Lower lobe of right lung (tissue), 2 donors: ENCODE results near the gene STK24. TPM values are rescaled to one million over a fixed set of nuclear protein-coding genes. Genes with fewer than 3 reads are reported as not detected.

Experiments used
- ATAC-seq, 2 donors: fragments of 200-7000 bp; cut with Tn5 transposase; one replicate each; pipeline ENCODE4 v1.9.1; 2020 to 2022; ENCODE audit warnings: mild to moderate bottlenecking in 2 of 2, moderate library complexity in 2 of 2
- DNase-seq: peaks from one replicate; pipeline ENCODE4 v3.0.0-alpha.2; 2020
- H3K27ac ChIP-seq: fragments of 200-600 bp; one replicate; pipeline ENCODE4 v1.8.0; 2022
- H3K27me3 ChIP-seq: fragments of 200-600 bp; one replicate; pipeline ENCODE4 v1.8.0; 2022; ENCODE audit warnings: low read depth
- H3K36me3 ChIP-seq: fragments of 200-600 bp; one replicate; pipeline ENCODE4 v1.8.0; 2022; ENCODE audit warnings: mild to moderate bottlenecking
- H3K4me1 ChIP-seq: fragments of 200-600 bp; one replicate; pipeline ENCODE4 v1.8.0; 2022
- H3K4me3 ChIP-seq: fragments of 200-600 bp; one replicate; pipeline ENCODE4 v1.8.0; 2022; ENCODE audit warnings: mild to moderate bottlenecking
- H3K9me3 ChIP-seq: fragments of 200-600 bp; one replicate; pipeline ENCODE4 v1.8.0; 2022
- intact Hi-C: fragments of 100-400 bp; cut with DNase I; formaldehyde crosslinking; loops from one replicate; pipeline ENCODE4 v1.11.0; 2022
- total RNA-seq: library from RNA; stranded (reverse); fragmentation: NEBNext Ultra II Directional; extraction: Animal tissue kit (Norgen Biotek cat#: 25700); gene quantifications from one replicate; pipeline ENCODE4 v1.2.1, GENCODE V29; 2021
- TF ChIP-seq, protein P1 (sequence below): fragments of 200-600 bp; IDR thresholded peaks from one replicate; pipeline ENCODE4 v1.8.0; 2022; ENCODE audit warnings: antibody characterized with exemption, mild to moderate bottlenecking
- donor health status: DM: no; HTN: yes; CAD: no; lungs with severe emphysema.

The STK24 gene
- total RNA-seq, 1 donor from 2014 or later: 94.5 TPM

GRCh38 chr13:98511435-98511834 is 65.5 kb downstream of the STK24 start:
- intact Hi-C loops: no loop called here
- Histone ChIP-seq H3K4me1 (peaks cover 40% of the 10 kb centered on the region), H3K9me3 (no peaks in the 10 kb centered on the region), H3K4me3 (no peak overlapping the region), H3K27ac (no peak overlapping the region), H3K27me3 (no peaks in the 10 kb centered on the region), H3K36me3 (peaks cover 11% of the 10 kb centered on the region)
- TF ChIP-seq, protein P1, sequence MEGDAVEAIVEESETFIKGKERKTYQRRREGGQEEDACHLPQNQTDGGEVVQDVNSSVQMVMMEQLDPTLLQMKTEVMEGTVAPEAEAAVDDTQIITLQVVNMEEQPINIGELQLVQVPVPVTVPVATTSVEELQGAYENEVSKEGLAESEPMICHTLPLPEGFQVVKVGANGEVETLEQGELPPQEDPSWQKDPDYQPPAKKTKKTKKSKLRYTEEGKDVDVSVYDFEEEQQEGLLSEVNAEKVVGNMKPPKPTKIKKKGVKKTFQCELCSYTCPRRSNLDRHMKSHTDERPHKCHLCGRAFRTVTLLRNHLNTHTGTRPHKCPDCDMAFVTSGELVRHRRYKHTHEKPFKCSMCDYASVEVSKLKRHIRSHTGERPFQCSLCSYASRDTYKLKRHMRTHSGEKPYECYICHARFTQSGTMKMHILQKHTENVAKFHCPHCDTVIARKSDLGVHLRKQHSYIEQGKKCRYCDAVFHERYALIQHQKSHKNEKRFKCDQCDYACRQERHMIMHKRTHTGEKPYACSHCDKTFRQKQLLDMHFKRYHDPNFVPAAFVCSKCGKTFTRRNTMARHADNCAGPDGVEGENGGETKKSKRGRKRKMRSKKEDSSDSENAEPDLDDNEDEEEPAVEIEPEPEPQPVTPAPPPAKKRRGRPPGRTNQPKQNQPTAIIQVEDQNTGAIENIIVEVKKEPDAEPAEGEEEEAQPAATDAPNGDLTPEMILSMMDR: no peak
- no peak for ATAC-seq
- DNase-seq: no peak

GRCh38 chr13:98510156-98510509 is 66.8 kb downstream of the STK24 start:
- Histone ChIP-seq H3K4me3 (no peak overlapping the region), H3K27me3 (no peaks in the 10 kb centered on the region), H3K27ac (peak overlapping the region; percentile 71), H3K36me3 (peaks cover 9% of the 10 kb centered on the region), H3K4me1 (peaks cover 54% of the 10 kb centered on the region), H3K9me3 (no peaks in the 10 kb centered on the region)
- ATAC-seq: no peak
- TF ChIP-seq, protein P1: no peak
- intact Hi-C loops: no loop called here
- no peak for DNase-seq

- Histone ChIP-seq H3K27me3 (no peaks in the 10 kb centered on the region), H3K4me3 (no peak overlapping the region), H3K9me3 (no peaks in the 10 kb centered on the region), H3K4me1 (peaks cover 60% of the 10 kb centered on the region), H3K36me3 (peaks cover 9% of the 10 kb centered on the region), H3K27ac (peak overlapping the region; percentile 71)
- intact Hi-C loops: no loop called here
- TF ChIP-seq, protein P1: no peak
- peak; percentile 81 to 88 for ATAC-seq
- peak; percentile 74 for DNase-seq
Measured at GRCh38 chr13:98509271-98510155, 67.4 kb downstream of the STK24 start.

DNA sequence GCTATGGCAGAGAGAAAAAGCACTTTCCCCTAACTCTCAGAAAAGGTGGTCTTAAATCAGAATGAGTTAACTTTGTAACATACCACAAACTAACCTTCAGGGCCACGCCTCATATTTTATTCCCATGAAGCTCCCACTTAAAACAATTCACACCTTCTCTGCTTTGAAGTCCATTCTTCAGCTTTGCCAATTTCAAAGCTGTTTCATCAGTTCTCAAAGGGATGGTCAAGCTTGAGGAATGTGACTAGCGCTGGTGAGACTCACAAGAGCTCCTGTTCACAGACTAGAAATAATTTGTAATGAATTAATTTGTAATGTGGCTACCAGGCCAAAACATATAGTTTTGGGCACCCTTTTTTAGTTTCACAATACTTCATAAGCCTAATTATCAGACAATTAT is 68.2 kb downstream of the STK24 start:
- Histone ChIP-seq H3K4me3 (no peak overlapping the region), H3K36me3 (peaks cover 9% of the 10 kb centered on the region), H3K4me1 (peaks cover 68% of the 10 kb centered on the region), H3K27ac (peak overlapping the region; percentile 71), H3K27me3 (no peaks in the 10 kb centered on the region), H3K9me3 (no peaks in the 10 kb centered on the region)
- TF ChIP-seq, protein P1: no peak
- intact Hi-C loops: no loop called here
- ATAC-seq: peak in 1 of 2 donors; percentile 47
- no peak for DNase-seq

DNA sequence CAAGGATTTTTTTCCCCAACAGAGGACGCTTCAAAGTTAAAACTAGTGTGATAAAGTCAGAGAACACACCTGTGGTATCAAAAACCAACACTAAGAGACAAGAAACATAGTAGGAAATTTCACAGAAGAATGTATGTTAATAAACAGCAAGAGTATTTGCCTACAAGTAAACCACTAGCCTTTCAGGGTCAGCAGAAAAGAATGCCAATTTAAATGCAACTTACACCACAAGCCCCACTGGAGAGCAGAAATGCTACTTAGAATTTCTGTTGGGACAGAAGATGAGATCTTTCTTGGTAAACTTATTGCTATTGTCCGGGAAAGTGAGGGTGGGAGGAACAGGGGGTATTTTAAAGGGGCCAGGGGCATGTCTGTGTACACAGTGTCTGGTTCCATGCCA is 68.6 kb downstream of the STK24 start:
- intact Hi-C loops: no loop called here
- H3K4me1 ChIP-seq: peaks cover 72% of the 10 kb centered on the region
- TF ChIP-seq, protein P1: no peak
- ATAC-seq (no peak), DNase-seq (no peak)
- H3K4me3 ChIP-seq: no peak overlapping the region
- H3K27me3 ChIP-seq: no peaks in the 10 kb centered on the region
- H3K36me3 ChIP-seq: peaks cover 9% of the 10 kb centered on the region
- no peaks in the 10 kb centered on the region for H3K9me3 ChIP-seq
- H3K27ac ChIP-seq: peak overlapping the region; percentile 71
